CD4-positive, alpha-beta T cell treated with Interleukin-6 for 4 hours (primary cell): ENCODE results near the gene SPATA31E1.
"Not testable (repeated sequence)": the region's sequence is repeated elsewhere in the genome, so short reads cannot be mapped to it uniquely, and the experiment has no call there.

Experiments
- DNase-seq: peaks from one replicate; pipeline ENCODE4 v3.0.0-alpha.2; 2020; ENCODE audit warnings: mixed read lengths

Gene SPATA31E1

GRCh38 chr9:87886210-87886932 is 3.7 kb downstream of the SPATA31E1 start:
- DNase-seq: no peak

DNA sequence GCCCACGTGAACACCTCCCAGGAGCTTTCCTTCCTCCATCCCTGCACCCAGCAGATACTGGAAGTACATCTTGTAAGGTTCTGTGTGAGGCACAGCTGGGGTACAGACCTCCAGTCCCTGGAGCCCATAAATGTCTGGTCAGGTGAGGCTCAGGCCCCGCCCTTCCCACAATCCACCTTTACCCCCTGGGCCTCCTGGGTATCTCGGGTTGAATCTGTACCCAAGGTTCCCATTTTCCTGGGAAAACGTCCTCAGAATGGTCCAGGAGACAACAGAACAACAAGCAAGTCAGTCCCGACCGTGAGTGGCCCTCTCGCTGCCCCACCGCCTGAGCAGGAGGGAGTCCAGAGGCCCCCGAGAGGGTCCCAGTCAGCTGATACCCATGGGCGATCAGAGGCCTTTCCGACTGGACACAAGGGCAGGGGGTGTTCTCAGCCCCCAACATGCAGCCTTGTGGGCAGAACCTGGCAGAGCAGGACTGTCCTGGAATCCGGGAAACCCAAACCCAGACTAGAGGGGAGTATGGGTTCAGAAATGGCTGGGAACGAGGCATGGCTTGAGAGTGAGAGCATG is 4.3 kb downstream of the SPATA31E1 start:
- no peak for DNase-seq

DNA sequence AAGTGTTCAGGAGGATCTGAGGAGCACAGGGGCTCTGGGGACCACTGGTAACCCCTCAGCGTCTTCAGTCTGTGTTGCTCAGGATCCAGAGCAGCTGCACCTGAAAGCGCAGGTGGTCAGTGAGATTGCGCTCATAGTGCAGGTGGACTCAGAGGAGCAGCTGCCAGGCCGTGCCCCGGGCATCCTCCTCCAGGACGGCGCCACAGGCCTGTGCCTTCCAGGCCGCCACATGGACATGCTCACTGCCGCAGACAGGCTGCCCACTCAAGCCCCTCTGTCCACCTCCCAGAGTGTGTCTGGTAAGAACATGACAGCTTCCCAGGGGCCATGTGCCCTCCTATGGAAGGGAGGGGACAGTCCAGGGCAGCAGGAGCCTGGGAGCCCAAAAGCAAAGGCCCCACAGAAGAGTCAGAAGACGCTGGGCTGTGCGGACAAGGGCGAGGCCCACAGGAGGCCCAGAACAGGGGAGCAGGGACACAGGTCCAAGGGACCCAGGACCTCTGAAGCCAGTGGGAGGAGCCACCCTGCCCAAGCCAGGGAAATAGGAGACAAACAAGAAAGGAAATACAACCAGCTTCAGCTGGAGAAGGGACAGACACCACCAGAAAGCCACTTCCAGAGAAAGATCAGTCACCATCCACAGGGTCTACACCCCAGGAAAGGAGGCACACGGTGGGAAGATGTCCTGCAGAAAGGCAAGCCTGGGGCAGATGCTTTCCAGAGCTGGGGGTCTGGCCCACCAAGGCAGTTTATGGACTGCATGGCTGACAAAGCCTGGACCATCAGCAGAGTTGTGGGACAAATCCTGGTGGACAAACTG is 5.2 kb downstream of the SPATA31E1 start:
- DNase-seq: no peak

- DNase-seq: no peak
These were observed 5.8 kb downstream of the SPATA31E1 start for GRCh38 chr9:87888501-87888900.

DNA sequence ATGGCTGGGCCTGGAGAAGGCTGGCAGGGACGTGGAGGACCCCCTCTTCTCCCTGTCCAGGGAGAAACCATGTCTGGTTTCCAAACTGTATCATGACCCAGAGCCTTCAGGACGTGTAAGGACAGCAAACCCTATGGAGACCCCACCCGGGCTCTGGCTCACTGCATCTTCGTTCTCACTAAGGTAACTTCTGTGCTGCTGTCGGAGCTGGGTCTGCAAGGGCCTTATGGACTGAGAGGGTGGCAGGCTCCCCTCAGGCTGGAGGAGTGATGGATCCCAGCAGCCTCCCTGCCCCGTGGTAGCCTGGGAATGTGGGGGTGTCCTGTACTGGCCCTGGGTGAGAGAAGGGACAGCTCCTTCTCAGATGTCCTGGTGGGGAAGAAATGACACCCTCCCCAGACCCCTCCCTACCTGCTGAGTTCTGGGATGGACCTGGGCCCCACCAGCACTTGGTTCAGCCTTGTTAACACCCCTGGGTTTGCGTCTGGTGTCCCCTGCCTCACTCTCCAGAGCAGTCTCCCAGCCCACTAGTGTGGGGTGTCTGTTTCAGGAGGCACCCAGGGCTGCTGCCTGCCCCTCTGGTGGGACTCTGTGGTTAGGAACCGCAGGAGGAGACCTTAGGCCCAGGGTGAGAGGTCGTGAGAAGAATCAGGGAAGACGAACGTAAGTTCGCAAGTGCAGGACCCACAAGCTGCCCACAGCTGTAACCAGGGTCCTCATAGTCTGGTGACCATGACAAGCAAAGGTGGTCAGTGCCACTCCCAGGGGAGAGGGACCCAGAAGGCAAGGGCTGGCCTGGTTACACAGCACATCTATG is 6.6 kb downstream of the SPATA31E1 start:
- DNase-seq: no peak

- DNase-seq: no peak
These were observed 7.2 kb downstream of the SPATA31E1 start for GRCh38 chr9:87889882-87890252.

DNA sequence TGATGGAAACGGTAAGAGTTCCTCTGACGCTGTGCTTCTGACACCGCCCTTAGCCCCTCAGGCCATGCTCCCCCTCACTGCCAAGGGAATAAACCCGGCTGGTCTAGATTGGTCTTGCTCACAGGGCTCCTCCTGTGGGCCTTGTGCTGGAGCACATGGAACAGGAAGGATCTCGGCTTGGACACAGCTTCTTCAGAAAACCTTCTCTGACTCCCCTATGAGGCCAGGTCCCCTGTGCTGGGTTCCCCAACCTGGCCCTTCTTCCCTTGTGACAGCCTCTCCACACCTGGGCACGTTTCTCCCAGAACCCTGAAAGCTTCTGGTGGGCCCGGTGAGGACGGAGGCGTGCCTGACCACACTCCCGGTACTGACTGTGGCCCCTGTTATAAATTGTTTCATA is 8.2 kb downstream of the SPATA31E1 start:
- no peak for DNase-seq

- DNase-seq: no peak
These were observed 9.1 kb downstream of the SPATA31E1 start for GRCh38 chr9:87891754-87892153.

DNA sequence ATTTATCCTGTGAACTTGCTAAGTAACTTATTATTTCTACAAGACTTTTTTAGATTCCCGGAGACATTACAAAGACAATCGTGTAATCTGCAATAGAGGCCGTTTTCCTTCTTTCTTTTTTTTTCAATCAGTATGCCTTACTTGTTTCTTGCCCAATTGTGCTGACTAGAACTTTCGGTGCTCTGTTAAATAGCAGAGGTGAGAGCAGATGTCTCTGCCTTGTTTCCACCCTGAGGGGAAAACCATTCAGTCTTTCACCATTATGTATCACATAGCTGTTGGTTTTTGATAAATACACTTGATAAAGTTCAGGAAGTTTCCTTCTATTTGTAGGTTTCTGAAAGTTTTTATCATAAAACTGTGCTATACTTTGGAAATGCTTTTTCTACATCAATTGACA is 10.3 kb downstream of the SPATA31E1 start:
- no peak for DNase-seq

DNA sequence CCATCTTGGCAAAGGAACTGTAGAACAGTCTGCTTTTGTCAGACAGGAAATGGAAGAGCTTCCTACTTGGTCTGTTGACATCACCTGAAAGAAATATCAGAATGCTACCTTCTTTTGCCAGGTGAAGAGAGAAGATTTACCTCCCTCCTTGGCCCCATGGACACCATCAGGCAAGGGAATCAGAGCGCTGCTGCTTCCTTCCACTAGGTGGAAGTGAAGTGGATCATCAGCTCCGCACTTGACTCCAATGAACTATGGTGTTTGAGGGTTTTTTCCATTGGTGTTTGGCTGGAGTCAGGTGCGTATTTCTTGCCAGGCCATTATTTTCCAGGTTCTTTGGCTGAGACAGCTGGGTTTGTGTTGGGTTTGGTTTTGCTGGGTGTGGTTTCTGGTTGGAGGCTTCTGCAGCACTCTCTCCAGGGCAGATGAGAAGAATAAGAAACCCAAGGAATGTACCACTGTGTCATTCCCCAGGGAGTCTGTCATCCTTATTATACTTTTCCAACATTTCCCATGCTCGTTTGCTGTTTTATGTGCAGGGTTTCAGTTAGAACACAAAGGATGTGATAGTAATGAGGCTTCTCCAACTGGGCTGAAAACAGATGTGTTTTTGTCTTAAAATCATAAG is 12.4 kb downstream of the SPATA31E1 start:
- DNase-seq: no peak

- DNase-seq: no peak
These were observed 14.2 kb downstream of the SPATA31E1 start for GRCh38 chr9:87896891-87897290.

- no peak for DNase-seq
These were observed 15.5 kb downstream of the SPATA31E1 start for GRCh38 chr9:87898151-87898550.

DNA sequence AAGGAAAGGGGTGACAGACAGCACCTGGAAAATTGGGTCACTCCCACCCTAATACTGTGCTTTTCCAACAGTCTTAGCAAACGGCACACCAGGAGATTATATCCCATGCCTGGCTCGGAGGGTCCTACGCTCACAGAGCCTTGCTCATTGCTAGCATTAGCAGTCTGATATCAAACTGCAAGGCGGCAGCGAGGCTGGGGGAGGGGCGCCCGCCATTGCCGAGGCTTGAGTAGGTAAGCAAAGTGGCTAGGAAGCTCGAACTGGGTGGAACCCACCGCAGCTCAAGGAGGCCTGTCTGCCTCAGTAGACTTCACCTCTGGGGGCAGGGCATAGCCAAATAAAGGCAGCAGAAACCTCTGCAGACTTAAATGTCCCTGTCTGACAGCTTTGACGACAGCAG is 19.7 kb downstream of the SPATA31E1 start:
- not testable (repeated sequence) for DNase-seq

DNA sequence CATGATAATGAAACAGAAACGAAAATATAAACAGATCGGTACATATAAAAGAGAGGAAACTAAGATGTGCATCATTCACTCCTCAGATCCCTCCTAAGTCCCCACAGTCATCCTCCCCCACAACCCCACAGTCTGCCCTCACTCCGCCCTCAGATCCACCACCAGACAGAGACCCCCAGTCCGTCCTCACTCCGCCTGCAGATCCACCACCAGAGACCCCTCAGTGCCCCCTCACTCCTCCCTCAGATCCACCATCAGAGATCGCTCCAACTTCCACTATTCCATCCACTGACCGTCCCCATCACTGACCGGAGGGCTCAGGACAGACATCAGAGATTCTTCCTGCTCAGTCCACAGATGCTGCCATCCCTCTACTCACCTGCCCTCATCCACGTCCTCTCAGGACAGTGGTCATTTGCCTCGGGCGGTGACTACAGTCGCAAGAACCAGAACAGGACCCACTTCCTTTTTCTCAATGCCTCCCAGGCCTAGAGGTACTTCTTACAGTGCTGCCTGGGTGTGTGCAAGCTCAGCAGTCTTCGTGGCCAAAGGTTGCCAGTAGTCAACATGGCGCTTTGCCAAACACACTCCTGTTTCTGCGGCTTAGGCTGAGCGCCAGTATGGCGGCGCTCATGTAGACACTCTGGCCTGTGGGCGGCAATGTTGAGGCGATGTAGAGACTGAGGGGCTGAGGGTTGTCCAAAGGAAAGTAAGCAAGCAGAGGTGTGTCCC is 26.8 kb downstream of the SPATA31E1 start:
- no peak for DNase-seq

DNA sequence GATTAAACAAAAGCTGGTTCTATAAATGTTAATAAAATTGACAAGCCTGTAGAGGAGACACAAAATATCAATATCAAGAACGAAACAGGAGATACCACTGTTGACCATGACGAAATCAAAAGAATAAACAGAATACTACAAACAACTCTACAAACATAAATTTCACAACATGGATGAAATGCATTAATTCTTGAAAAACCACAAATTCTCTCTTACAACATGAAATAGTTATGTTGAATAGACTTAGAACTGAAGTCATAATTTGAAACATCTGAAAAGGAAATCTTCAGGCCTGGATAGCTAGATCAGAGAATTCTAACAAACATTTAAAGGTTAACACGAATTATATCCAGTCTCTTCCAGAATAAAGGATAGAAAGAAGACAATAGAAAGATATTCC is 28.1 kb downstream of the SPATA31E1 start:
- no peak for DNase-seq

GRCh38 chr9:87917662-87918061 is 35.0 kb downstream of the SPATA31E1 start, which contains the start of gene SPATA31C1:
TSS of gene SPATA31C1 (plus strand) at chr9:87917962.
- DNase-seq: not testable (repeated sequence)

- DNase-seq: not testable (repeated sequence)
These were observed 36.3 kb downstream of the SPATA31E1 start for GRCh38 chr9:87919013-87919412.

DNA sequence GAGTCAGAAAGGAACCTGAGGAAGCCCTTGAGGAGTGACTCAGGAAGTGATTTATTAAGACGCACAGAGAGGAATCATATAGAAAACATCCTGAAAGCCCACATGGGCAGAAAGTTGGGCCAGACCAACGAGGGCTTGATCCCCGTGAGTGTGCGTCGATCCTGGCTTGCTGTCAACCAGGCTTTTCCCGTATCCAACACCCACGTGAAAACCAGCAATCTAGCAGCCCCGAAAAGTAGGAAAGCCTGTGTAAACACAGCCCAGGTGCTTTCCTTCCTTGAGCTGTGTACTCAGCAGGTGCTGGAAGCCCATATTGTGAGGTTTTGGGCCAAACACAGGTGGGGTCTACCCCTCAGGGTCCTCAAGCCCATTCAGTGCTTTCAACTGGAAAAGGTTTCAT is 38.9 kb downstream of the SPATA31E1 start:
- not testable (repeated sequence) for DNase-seq

DNA sequence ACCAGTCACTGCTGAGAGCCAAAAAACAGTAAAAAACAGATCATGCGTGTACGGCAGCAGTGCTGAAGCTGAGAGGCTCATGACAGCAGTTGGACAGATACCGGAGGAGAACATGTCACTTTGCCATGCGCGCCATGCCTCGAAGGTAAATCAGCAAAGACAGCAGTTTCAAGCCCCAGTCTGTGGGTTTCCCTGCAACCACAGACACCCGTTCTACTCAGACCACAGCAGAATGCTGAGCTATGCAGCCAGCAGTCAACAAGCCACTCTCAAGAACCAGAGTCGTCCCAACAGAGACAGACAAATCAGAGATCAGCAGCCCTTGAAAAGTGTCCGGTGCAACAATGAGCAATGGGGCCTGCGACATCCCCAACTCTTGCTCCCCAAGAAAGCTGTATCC is 40.3 kb downstream of the SPATA31E1 start:
- not testable (repeated sequence) for DNase-seq

GRCh38 chr9:87924851-87925250 is 42.2 kb downstream of the SPATA31E1 start:
- not testable (repeated sequence) for DNase-seq

DNA sequence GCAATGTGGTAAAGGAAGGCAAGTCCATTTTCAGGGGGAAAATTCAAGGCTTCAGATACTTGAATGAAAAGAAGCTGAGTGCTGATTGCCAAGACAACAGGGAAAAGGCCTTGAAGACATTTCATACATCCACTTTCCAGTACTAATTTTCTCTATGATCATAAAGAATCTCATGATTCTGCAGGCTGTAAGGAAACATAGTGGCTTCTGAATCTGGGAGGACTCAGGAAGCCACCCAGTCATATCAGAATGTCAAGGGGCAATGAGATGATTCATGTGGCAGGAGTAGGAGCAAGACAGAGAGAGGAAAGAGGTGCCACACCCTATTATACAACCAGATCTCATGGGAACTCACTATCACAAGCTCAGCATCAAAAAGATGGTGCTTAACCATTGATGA is 46.5 kb downstream of the SPATA31E1 start:
- not testable (repeated sequence) for DNase-seq

DNA sequence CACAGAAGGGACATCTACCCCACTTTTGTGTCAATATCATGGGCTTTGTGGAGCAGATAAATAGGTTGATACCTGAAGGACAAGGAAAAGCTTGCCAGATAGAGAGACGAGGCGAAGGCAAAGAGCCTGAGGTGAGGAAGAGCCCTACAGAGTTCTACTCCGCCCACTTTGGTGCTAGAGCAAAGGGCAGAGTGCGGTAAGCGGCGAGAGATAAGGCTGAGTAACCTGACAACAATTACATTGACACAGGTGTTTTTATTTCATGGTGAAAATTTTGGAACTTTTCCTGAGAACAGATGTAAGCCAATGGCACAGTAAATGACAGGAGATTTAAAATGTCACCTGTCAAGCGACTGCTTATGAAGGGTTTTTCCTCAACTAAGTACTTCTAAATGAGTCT is 51.8 kb downstream of the SPATA31E1 start:
- not testable (repeated sequence) for DNase-seq
